ENCODE data around the gene GPR108. TPM values are rescaled to one million over a fixed set of nuclear protein-coding genes. Genes with fewer than 3 reads are reported as not detected.

Gene GPR108
- total and polyA plus RNA-seq, 2 of the 13 experiments (the other 11 are each of a cell fraction or from before 2014, with no cell fraction given): 36.4 to 63.0 TPM

GRCh38 chr19:6720369-6721137, 16.8 kb downstream of the GPR108 start, which contains the start of gene C3 (continued):
- TF ChIP-seq ZNF280D (CRISPR knock-in tag; IDR thresholded peaks at IDR 0.05) (peak; percentile 74), IKZF5 (CRISPR knock-in tag; IDR thresholded peaks at IDR 0.05) (peak; percentile 94; the same call in 1 of the 2 replicates), TEAD2 (CRISPR knock-in tag; IDR thresholded peaks at IDR 0.05) (no peak), DPF2 (CRISPR knock-in tag; IDR thresholded peaks at IDR 0.05; ENCODE audit: borderline replicate concordance, low read depth) (peak; percentile 86), TERF1 (CRISPR knock-in tag; IDR thresholded peaks at IDR 0.05) (no peak), SUZ12 (IDR thresholded peaks at IDR 0.05; ENCODE audit: low read depth, low read length) (no peak), HDAC1 (CRISPR knock-in tag; IDR thresholded peaks at IDR 0.05) (peak; percentile 97), NCOR1 (IDR thresholded peaks at IDR 0.05; ENCODE audit: borderline replicate concordance, low read length) (peak; percentile 98), ZNF383 (CRISPR knock-in tag; IDR thresholded peaks at IDR 0.05; ENCODE audit: borderline replicate concordance) (no peak), REST (IDR thresholded peaks at IDR 0.05; ENCODE audit: borderline replicate concordance in 1 of 2, low read depth in 1 of 2, low read length in 2 of 2) (peak in 1 of 2 experiments; percentile 64; a peak in 1 of 4 replicates), ZNF639 (CRISPR knock-in tag; conservative IDR thresholded peaks at IDR 0.05) (0 out of 2 replicates have a peak, but pooled peaks have one; percentile 37), TOE1 (CRISPR knock-in tag; IDR thresholded peaks at IDR 0.05) (peak; percentile 78; the same call in 1 of the 2 replicates)
